D721Med (cell line): ENCODE results near the gene FBXW12.

Experiments used
- DNase-seq: peaks from one replicate; pipeline ENCODE4 v3.0.0; 2011; ENCODE audit warnings: low spot score; ENCODE audit not compliant: insufficient read length
- FAIRE-seq: peaks from 2 replicates; lab custom pipeline; 2011; peaks lifted over from hg19 to GRCh38; lab: Jason Lieb, UNC
- CTCF ChIP-seq: IDR thresholded peaks from 2 replicates; pipeline ENCODE4 v1.5.1; 2012; ENCODE audit warnings: mild to moderate bottlenecking, control low read depth; ENCODE audit not compliant: insufficient read depth; ENCODE audit errors: missing control alignments

Gene FBXW12

GRCh38 chr3:48405971-48406370, 34.0 kb downstream of the FBXW12 start:
- FAIRE-seq, result no peak
- no peak for DNase-seq
- no peak for TF ChIP-seq CTCF

- no peak for FAIRE-seq
Measured at GRCh38 chr3:48406443-48407431, 34.7 kb downstream of the FBXW12 start.

GRCh38 chr3:48407542-48408099, 35.6 kb downstream of the FBXW12 start:
- no peak for TF ChIP-seq CTCF
- FAIRE-seq, result no peak
- DNase-seq, result peak; percentile 10

More at GRCh38 chr3:48406443-48407431, 34.7 kb downstream of the FBXW12 start:
- no peak for TF ChIP-seq CTCF
- peak; percentile 11 for DNase-seq

- TF ChIP-seq CTCF, result no peak
- FAIRE-seq (no peak), DNase-seq (peak; percentile 12)
Measured at GRCh38 chr3:48408823-48409281, 36.8 kb downstream of the FBXW12 start.

- FAIRE-seq (no peak), DNase-seq (no peak)
- TF ChIP-seq CTCF, result no peak
Measured at GRCh38 chr3:48409291-48410201, 37.5 kb downstream of the FBXW12 start.

GRCh38 chr3:48410205-48411040, 38.4 kb downstream of the FBXW12 start:
- no peak for FAIRE-seq

More at GRCh38 chr3:48410205-48411040, 38.4 kb downstream of the FBXW12 start:
- DNase-seq, result no peak
- TF ChIP-seq CTCF, result no peak
